ENCODE data around the gene NLRP8.
"Not testable (repeated sequence)": the region's sequence is repeated elsewhere in the genome, so short reads cannot be mapped to it uniquely, and the experiment has no call there.

The NLRP8 gene

GRCh38 chr19:55947532-55947931, at the start of gene NLRP8:
TSS of gene NLRP8 (plus strand) at chr19:55947832.
- DNase-seq (ENCODE audit: low read depth): no peak

- DNase-seq (ENCODE audit: low read depth): no peak
Observed at GRCh38 chr19:55898911-55899310, 48.7 kb upstream of the NLRP8 start.

GRCh38 chr19:55901369-55902079, 46.1 kb upstream of the NLRP8 start:
- DNase-seq (ENCODE audit: low read depth): no peak

- DNase-seq (ENCODE audit: low read depth): no peak
Observed at GRCh38 chr19:55902080-55902751, 45.4 kb upstream of the NLRP8 start.

GRCh38 chr19:55907286-55907685, 40.3 kb upstream of the NLRP8 start:
- no peak for DNase-seq (ENCODE audit: low read depth)

GRCh38 chr19:55907746-55908145, 39.9 kb upstream of the NLRP8 start:
- no peak for DNase-seq (ENCODE audit: low read depth)

- no peak for DNase-seq (ENCODE audit: low read depth)
Observed at GRCh38 chr19:55909801-55910200, 37.8 kb upstream of the NLRP8 start.

GRCh38 chr19:55912916-55913315, 34.7 kb upstream of the NLRP8 start:
- no peak for DNase-seq (ENCODE audit: low read depth)

GRCh38 chr19:55913643-55914268, 33.9 kb upstream of the NLRP8 start:
- DNase-seq (ENCODE audit: low read depth): no peak

GRCh38 chr19:55923556-55923955, 24.1 kb upstream of the NLRP8 start:
- DNase-seq (ENCODE audit: low read depth): no peak

GRCh38 chr19:55927991-55928390, 19.6 kb upstream of the NLRP8 start:
- no peak for DNase-seq (ENCODE audit: low read depth)

GRCh38 chr19:55929258-55929657, 18.4 kb upstream of the NLRP8 start:
- not testable (repeated sequence) for DNase-seq (ENCODE audit: low read depth)

GRCh38 chr19:55930996-55931515, 16.6 kb upstream of the NLRP8 start:
- no peak for DNase-seq (ENCODE audit: low read depth)

GRCh38 chr19:55931936-55932386, 15.7 kb upstream of the NLRP8 start, which contains the start of gene NLRP13:
TSS of gene NLRP13 (minus strand) at chr19:55932336. CDS start at chr19:55932311, 25 bp downstream.
- DNase-seq (ENCODE audit: low read depth): no peak

GRCh38 chr19:55935206-55935605, 12.4 kb upstream of the NLRP8 start:
- DNase-seq (ENCODE audit: low read depth): no peak

- no peak for DNase-seq (ENCODE audit: low read depth)
Observed at GRCh38 chr19:55939206-55939605, 8.4 kb upstream of the NLRP8 start.

GRCh38 chr19:55940306-55940705, 7.3 kb upstream of the NLRP8 start:
- no peak for DNase-seq (ENCODE audit: low read depth)

GRCh38 chr19:55950566-55950965, 2.9 kb downstream of the NLRP8 start:
- DNase-seq (ENCODE audit: low read depth): not testable (repeated sequence)

GRCh38 chr19:55956431-55956830, 8.8 kb downstream of the NLRP8 start:
- DNase-seq (ENCODE audit: low read depth): no peak

GRCh38 chr19:55958356-55958755, 10.7 kb downstream of the NLRP8 start:
- no peak for DNase-seq (ENCODE audit: low read depth)

- no peak for DNase-seq (ENCODE audit: low read depth)
Observed at GRCh38 chr19:55959996-55960675, 12.5 kb downstream of the NLRP8 start.

- DNase-seq (ENCODE audit: low read depth): no peak
Observed at GRCh38 chr19:55962186-55962585, 14.6 kb downstream of the NLRP8 start.
